HL-60 (cell line): ENCODE measurements around the gene TMEM198.

ENCODE experiments used
- DNase-seq, 2 experiments: peaks; one replicate each; pipeline ENCODE4 v3.0.0-alpha.2; 2010 to 2020; ENCODE audit warnings: low read depth in 1 of 2, low spot score in 1 of 2
- H3K27ac ChIP-seq: fragments of 250-450 bp; sonication (Bioruptor Pico); replicated peaks from 2 replicates; pipeline ENCODE4 v1.5.1; 2020; ENCODE audit warnings: mild to moderate bottlenecking, moderate library complexity
- H3K27me3 ChIP-seq: fragments of 250-450 bp; sonication (Bioruptor Pico); 2 replicates; pipeline ENCODE4 v1.5.1; 2021; ENCODE audit warnings: mild to moderate bottlenecking, moderate library complexity; ENCODE audit not compliant: insufficient read depth, poor library complexity, severe bottlenecking
- H3K4me3 ChIP-seq: replicated peaks from 2 replicates; pipeline ENCODE4 v1.5.1; 2011; ENCODE audit warnings: mild to moderate bottlenecking, control low read depth, low read length; ENCODE audit not compliant: insufficient read depth
- GABPA ChIP-seq: IDR thresholded peaks from 2 replicates; pipeline ENCODE4 v1.6.1; 2012; ENCODE audit warnings: low read depth
- POLR2AphosphoS5 ChIP-seq: IDR thresholded peaks from 2 replicates; pipeline ENCODE4 v1.6.1; 2012; ENCODE audit warnings: low read depth
- SPI1 ChIP-seq: IDR thresholded peaks from 2 replicates; pipeline ENCODE4 v1.6.1; 2012; ENCODE audit warnings: low read depth, mild to moderate bottlenecking, borderline replicate concordance
- TF ChIP-seq, protein P1 (sequence below): IDR thresholded peaks from one replicate; pipeline ENCODE4 v1.5.1; 2011; ENCODE audit warnings: low read length, control low read depth, inconsistent platforms; ENCODE audit not compliant: insufficient read depth
- TF ChIP-seq, protein P2 (sequence below): IDR thresholded peaks from 2 replicates; pipeline ENCODE4 v1.6.1; 2012; ENCODE audit warnings: low read depth; ENCODE audit not compliant: insufficient replicate concordance

TMEM198 gene

DNA sequence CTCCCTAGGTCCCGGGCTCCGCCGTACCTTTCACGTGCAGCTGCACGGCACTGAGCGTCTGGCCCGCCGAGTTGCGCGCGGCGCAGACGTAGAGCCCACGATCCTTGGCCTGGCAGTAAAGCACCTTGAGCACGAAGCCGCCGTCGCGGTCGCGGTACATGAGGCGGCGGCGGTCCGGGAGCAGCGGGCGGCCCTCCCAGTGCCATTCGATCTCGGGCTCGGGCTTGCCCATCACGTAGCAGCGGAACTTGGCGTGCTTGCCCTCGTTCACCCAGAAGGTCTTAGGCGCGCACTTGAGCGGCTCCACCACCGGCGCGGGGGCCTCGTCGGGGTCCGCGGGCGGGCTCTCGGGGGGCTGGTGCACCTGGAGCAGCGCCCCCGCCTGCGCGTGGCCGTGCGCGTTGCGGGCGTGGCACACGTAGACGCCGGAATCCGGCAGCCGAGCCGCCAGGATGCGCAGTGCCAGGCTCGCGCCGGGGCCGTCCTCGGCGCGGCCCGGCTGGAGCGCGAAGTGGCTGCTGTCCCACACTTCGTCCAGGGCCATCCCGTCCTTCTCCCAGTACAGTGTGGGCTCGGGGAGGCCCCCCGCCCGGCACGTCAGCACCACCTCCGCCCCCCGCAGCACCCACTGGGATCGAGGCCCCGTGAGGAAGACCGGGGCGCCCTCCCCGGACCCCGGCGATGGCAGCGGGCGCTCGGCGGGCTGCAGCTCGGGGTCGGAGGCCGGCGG, 26.5 kb downstream of the TMEM198 start:
- Histone ChIP-seq H3K27ac (no peak overlapping the region), H3K4me3 (peak overlapping the region; percentile 25), H3K27me3 (peaks cover 9% of the 10 kb centered on the region)
- no peak for DNase-seq
- TF ChIP-seq, protein P1, sequence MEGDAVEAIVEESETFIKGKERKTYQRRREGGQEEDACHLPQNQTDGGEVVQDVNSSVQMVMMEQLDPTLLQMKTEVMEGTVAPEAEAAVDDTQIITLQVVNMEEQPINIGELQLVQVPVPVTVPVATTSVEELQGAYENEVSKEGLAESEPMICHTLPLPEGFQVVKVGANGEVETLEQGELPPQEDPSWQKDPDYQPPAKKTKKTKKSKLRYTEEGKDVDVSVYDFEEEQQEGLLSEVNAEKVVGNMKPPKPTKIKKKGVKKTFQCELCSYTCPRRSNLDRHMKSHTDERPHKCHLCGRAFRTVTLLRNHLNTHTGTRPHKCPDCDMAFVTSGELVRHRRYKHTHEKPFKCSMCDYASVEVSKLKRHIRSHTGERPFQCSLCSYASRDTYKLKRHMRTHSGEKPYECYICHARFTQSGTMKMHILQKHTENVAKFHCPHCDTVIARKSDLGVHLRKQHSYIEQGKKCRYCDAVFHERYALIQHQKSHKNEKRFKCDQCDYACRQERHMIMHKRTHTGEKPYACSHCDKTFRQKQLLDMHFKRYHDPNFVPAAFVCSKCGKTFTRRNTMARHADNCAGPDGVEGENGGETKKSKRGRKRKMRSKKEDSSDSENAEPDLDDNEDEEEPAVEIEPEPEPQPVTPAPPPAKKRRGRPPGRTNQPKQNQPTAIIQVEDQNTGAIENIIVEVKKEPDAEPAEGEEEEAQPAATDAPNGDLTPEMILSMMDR = no peak
- TF ChIP-seq, protein P2, sequence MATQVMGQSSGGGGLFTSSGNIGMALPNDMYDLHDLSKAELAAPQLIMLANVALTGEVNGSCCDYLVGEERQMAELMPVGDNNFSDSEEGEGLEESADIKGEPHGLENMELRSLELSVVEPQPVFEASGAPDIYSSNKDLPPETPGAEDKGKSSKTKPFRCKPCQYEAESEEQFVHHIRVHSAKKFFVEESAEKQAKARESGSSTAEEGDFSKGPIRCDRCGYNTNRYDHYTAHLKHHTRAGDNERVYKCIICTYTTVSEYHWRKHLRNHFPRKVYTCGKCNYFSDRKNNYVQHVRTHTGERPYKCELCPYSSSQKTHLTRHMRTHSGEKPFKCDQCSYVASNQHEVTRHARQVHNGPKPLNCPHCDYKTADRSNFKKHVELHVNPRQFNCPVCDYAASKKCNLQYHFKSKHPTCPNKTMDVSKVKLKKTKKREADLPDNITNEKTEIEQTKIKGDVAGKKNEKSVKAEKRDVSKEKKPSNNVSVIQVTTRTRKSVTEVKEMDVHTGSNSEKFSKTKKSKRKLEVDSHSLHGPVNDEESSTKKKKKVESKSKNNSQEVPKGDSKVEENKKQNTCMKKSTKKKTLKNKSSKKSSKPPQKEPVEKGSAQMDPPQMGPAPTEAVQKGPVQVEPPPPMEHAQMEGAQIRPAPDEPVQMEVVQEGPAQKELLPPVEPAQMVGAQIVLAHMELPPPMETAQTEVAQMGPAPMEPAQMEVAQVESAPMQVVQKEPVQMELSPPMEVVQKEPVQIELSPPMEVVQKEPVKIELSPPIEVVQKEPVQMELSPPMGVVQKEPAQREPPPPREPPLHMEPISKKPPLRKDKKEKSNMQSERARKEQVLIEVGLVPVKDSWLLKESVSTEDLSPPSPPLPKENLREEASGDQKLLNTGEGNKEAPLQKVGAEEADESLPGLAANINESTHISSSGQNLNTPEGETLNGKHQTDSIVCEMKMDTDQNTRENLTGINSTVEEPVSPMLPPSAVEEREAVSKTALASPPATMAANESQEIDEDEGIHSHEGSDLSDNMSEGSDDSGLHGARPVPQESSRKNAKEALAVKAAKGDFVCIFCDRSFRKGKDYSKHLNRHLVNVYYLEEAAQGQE = no peak
- no peak for TF ChIP-seq SPI1
- no peak for TF ChIP-seq GABPA

DNA sequence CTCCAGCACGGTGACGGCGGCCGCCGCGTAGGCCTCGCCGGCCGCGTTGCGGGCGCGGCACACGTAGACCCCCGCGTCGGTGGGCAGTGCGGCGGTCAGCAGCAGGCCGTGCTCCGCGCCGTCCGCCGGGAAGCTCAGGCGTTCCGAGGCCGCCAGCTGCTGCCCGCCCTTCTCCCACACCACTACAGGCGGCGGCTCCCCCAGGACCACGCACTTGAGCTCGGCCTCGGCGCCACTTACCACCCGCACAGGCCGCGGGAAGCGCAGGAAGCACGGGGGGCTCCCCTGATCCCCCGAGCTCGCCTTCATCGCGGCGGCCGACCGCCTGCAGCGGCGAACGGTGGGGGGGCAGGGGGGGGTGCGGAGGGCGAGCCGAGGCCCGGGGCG, 27.1 kb downstream of the TMEM198 start:
- Histone ChIP-seq H3K27me3 (peaks cover 9% of the 10 kb centered on the region), H3K27ac (no peak overlapping the region), H3K4me3 (peak overlapping the region; percentile 37)
- TF ChIP-seq, protein P1 = no peak
- TF ChIP-seq SPI1 = no peak
- no peak for TF ChIP-seq GABPA
- TF ChIP-seq, protein P2 = no peak
- TF ChIP-seq POLR2AphosphoS5 = no peak
- DNase-seq = no peak

DNA sequence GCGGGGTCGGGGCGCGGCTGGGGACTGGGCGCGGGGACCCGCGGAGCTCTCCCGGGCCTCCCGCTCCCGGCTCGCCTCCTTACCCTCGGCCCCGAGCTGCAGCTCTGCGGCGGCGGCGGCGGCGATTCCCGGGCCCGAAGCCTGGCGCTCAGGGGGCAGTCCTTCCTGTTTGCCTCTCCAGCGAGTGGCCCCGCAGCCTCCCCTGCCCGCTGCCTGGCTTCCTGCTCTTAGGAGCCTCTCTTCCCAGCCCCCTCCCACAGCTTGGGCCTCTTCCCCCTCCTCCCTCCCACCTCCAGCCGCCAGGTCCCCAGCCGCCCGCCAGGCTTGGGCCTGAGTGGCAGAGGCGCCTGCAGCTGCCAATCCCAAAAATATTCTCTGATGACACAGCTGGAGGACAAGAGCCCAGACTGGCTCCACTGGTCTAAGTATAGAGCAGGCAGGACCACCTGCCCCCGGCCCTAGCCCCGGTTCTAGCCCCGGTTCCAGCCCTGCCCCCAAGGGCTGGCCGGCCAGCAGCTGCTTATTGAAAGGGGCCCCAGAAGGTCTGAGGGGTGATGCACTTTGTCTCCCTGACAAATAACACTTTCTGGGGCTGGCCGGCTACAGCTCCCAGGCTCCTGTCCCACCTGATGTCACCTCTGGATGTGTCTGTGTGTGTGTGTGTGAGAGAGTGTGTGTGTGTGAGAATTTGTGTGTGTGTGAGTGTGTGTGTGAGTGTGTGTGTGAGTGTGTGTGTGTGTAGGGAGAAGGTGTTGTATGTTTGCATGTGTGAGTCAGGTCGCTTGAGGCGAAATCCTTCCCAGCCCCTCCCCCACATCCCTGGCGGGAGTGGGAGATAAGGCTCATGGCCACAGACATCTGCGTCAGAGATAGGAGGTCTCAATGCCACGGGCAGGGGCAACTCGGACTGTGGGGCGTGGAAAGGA, 27.7 kb downstream of the TMEM198 start, which contains the start of gene OBSL1:
TSS of gene OBSL1 (minus strand) at position 229 of the 926 bp plus-strand sequence. CDS start 307 bp downstream, outside the sequence.
- H3K4me3 ChIP-seq = peak within 1 kb of the TSS; percentile 37
- H3K27ac ChIP-seq = no peak within 1 kb of the TSS
- TF ChIP-seq, protein P2 = no peak
- TF ChIP-seq, protein P1 = no peak
- no peak for TF ChIP-seq GABPA
- TF ChIP-seq POLR2AphosphoS5 = no peak
- no peak for TF ChIP-seq SPI1
- peaks cover 9% of the 10 kb centered on the region for H3K27me3 ChIP-seq
- DNase-seq = peak; percentile 47 to 50
